GM18907 (cell line): ENCODE data around the gene GALNT10.

Experiments used
- ATAC-seq: cut with Tn5 transposase; IDR thresholded peaks from one replicate; pipeline ENCODE4 v1.9.1; 2021; ENCODE audit warnings: mild to moderate bottlenecking, moderate library complexity; ENCODE audit not compliant: unreplicated experiment

Gene GALNT10

DNA sequence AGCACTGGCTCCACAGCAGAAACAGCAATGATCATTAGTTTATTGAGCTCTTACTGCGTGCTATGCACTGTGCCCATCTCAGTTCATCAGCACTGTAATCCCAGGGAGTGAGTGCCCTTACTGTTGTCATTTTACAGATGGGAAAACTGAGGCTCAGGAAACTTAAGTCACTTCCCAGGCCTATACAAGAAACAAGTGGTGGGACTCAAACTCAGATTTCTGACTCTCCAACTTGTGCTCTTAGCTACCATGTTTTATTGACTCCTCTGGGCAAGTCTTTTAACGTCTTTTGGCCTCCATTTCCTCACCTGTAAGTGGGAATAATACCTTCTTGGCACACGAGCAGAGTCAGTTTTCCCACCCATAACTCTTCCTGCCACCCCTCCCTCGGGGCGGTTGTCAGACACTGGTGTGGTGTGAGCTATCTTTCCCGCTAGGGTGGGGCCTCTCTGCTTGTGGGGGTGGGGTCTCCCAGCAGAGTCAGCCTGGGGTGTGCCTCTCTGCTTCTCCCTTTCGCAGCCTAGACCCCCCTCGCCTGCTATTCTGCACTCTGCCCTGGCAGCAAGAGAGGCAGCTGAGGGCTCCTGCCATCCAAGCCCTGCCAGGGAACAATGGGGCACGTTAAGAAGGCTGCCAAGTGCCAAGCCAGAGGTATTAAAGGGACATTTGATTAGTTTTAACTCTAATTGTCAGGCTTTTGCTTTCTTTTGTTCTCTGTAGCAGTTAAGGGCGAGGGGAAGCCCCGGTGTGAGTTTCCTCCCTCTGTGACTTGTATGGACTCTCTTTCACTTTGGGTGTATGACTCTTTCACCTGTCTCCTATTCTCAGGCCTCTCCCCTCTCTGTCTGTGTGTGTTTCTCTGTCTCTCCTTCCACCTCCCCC is 12.1 kb downstream of the GALNT10 start:
- ATAC-seq = peak; percentile 93

DNA sequence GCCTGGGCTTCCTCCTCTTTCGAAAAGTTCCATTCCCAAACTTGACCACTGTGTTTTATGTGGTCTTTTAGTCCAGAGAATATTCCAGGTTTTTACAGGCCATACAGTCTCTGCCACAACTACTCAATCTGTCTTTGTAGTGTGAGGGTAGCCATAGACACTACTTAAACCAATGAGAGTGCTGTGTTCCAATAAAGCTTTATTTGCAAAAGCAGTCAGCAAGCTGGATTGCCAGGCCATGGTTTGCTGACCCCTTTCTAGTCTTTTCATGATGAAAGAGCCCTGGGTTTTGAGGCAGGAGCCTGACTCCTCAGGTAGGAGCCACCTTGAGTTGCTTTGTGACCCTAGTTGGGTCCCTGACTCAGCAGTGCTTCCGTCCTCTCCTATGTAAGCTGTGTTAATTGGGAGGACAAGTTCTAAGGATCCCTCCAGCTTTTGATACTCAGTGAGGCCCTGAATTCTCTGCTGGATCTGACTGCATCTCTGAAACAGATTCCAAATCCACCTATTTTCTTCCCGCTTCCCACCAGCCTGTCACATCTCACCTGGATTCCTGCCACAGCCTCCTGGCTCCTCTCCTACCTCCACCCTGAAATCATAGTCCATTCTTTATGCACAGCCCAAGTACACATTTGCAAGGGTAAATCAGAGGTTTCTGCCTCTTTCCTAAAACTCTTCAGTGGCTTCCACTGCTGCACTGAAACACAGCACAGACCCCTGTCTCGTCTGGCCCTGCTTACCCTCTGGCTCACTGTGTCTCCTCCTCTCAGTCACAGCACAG is 13.5 kb downstream of the GALNT10 start:
- no peak for ATAC-seq

DNA sequence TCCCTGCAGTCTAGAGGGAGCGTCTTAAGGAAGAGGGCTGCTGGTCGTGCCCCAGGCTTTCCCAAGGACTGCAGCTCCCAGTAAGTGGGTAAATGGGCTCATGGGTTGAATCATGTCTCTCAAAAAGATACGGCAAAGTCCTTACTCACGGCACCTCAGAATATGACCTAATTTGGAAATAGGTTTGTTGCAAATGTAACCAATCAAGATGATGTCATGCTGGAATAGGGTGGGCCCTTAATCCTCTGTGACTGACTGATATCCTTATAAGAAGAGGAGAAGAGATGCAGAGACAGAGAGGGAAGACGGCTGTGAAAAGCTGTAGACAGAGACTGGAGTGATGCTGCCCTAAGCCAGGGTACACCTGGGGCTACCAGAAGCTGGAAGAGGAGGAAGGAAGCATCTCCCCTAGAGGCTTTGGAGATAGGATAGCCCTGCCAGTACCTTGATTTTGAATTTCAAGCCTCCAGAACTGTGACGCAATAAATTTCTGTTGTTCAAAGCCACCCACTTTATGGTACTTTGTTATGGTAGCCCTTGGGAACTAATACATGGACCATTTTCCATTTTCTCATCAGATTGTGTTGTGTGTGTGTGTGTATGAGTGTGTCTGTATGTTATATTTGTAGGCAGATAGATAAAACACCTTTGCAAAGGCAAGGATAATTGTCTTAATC is 15.0 kb downstream of the GALNT10 start:
- no peak for ATAC-seq

DNA sequence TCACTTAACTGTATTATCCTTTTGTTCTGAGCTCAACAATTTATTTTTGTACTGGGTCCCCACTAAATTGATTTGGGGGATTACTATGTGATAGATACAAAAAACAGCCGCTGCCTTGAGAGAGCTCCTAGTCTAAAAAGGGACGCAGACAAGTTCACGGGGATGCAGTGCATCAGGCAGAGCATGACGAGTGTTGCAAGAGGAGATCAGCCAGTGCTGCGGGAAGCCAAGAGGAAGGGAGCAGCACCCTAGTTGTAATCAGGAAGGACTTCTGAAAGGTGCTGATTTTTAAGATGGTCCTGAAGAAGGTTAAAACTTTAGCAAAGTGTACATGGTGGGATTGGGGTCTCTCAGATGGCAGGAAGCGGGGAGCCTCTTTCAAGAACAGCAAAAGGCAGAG is 15.8 kb downstream of the GALNT10 start:
- ATAC-seq = no peak

DNA sequence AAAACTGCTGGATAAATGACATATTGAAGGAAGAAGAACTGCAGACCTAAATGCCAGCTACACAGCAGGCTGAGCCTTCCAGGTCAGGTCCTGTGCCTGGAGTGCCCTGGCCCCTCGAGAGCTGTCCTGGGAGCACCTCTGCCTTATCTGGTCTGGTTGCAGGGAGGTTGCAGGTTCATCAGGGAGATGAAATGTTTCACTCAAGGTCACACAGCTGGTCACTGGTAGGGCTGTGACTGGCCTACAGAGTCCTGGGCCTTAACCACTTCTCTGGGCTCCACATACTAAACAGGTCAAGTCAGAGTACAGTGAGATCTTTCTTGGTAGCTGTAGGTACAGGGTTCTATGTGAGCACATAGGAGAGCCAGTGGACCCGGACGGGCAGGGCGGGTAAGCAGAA is 16.7 kb downstream of the GALNT10 start:
- ATAC-seq = no peak

DNA sequence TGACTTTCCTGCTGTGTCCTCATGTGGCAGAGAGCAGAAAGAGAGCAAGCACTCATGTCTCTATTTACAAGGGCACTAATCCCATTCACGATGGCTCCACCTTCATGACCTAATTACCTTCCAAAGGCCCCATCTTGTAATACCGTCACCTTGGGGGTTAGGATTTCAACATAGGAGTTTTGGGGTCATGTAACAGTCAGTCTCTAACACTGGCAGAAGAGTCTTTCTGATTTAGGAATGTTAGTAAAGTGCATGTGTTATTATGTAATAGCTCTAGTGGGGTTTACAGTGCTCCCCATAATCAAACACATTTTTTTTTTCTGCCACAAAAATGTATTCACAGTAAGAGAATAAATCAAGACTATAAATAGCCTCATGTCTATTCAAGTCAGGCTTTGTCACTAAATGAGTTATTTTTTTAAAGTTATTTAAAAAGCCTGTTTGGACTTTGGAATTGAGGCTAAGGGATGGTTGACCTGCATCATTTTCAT is 19.1 kb downstream of the GALNT10 start:
- ATAC-seq = no peak

DNA sequence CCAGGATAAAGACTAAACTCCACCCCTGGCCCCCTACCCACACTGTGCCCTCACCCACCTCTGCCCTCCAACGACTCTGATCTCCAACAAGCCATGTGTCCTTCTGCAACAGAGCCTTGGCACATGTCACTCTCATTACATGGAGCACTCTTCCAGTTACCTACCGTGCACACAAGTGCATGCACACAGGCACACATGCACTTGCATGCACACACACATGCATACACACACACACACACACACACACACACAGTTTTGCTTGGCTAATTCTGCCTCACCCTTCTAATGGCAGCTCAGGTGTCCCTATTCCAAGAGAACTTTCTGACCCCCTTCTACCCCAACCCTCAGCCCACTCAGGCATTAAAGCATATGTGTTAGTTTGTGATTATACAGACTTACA is 19.6 kb downstream of the GALNT10 start:
- ATAC-seq = no peak

DNA sequence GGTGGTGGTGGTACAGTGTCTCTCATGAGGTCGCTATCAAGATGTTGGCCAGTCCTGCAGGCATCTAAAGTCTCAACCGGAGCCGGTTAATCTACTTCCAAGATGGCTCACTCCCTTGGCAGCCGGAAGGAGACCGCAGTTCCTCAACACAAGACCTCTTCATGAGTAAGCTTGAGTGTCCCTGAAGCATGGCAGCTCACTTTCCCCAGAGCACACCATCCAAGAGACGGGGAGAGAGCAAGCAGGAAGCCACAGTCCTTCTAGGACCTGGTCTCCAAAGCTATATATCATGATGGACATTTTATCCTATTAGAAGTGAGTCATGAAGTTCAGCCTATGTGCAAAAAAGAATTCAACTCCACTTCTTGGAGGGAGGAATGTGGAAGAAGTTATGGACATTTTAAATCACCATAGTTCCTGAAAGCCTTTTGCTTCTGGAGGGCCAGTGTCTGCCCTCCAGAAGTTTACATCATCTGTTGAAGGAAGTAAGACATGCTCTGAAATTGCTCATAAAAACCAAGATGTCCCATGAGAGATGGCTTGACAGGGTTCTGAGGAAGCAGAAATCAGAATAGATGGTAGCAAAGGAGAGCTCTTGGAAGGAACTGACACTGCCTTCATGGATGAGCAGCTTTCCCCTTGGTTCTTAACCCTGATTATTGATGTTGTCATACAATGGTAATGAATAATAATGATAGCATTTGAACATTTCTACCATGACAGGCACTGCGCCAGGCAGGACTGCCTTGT is 21.3 kb downstream of the GALNT10 start:
- ATAC-seq = no peak

DNA sequence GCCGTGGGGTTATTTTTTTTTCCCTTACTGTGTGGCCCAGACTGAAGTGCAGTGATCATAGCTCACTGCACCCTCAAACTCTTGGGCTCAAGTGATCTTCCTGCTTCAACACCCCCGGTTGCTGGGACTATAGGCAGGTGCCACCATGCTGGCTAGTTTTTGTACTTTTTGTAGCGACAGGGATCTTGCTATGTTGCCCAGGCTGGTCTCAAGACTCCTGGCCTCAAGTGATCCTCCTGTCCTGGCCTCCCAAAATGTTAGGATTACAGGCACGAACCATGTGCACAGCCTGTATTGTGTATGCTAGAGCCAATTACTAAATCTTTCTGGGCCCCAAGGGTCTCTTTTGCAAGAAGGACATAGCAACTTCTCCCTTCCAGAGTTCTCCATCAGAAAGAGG is 23.1 kb downstream of the GALNT10 start:
- no peak for ATAC-seq

DNA sequence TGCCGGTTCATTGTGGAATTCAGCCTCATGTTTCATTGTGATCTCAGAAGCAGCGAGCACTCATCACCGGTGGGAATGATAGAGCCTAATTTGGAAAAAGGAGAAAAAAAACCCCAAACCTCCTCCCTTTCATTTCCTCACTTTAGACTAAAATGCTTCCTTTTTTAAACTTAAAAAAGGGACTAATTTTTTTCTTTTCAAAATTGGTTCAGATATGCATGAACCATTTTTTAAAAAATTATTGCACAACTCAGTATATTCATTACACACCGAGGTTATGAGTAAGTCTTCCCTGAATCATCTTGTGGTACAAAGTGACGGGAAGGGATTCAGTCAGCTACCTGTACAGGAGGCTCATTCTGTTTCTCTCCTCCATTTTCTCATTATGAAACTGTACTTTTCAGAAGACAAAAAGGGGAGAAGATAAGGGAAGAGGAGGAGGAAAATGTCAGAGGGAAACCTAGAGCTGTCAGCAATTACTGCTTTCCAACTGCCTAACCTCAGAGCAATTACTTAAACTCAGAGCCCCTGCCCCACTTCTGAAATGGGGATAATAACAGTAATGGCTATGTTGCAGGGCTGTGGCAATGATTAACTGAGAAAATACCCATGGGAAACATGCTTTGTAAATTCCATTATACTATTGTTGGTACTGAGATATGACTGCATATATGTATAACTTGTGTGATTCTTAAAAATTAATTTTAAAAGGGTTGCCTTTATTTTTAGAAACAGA is 24.0 kb downstream of the GALNT10 start:
- peak; percentile 90 for ATAC-seq

DNA sequence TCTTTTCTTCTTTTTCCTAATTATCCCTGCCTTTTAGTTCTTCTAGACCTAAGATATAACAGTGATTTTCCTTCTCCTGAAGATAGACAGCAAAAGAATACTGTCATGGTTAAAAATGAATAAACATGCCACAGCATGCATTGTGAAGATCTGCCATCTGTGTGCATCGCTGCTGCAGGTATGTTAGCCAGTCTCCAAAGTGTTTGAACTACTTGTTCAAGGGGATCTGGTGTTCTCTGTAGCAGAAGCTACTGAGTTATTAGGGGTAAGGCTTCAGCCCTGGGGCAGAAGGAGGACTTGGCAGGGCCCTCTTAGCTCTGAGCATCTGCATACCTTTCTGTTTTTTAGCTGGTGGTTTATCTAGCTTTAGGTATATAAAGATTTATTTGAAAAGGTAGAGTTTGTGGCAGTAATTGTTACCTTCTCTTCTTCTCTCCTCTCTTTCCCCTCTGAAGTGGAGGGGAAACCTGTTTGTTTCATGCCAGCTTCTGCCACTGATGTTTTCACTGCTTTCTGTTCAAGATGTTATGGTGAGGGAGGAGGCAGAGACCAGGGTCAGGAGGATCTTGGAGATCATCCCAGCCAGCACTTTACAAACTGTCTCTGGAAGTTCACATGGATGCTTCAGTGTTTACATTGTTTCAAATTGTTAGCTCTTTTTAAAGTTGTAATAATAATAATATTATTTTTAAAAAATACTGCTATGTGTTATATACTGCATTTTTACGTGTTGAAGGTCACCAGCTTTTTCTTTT is 25.2 kb downstream of the GALNT10 start:
- no peak for ATAC-seq

DNA sequence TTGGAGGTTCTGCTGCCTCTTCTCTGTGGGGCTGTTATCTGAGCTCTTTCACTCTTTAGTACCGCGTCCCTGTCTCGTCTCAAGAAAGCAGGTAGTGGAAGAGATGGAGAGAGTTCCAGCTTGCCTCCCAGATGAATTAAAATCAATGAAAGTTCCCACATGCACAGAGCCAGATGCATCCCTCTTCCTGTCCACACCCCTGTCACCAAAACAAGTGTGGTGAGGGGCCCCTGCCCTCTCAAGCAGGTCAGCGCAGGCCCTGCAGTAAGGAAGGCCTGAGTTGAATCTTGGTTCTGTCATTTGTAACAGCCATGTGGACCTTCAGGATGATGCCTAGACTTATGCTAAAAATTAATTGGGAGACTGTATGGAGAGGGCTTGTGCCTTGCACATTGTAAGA is 26.9 kb downstream of the GALNT10 start:
- no peak for ATAC-seq

DNA sequence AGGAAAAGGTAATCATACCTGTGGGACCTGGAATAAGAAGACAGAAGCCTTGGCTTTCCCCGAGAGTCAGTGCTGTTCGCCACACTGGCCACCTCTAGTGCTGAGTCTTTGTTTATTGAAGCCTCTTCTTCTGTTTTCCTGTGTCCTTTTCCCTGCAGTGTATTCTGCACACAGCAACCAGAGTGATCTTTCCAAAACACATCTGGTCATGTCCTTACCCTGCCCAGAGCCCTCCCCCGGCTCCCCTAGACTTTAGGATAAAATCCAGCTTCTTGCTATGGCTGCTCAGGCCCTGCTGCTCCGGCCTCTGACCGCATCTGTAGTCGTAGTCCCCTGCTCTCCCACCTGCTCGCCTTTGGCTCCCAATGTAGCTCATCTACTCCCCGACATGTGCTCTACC is 28.3 kb downstream of the GALNT10 start:
- no peak for ATAC-seq

DNA sequence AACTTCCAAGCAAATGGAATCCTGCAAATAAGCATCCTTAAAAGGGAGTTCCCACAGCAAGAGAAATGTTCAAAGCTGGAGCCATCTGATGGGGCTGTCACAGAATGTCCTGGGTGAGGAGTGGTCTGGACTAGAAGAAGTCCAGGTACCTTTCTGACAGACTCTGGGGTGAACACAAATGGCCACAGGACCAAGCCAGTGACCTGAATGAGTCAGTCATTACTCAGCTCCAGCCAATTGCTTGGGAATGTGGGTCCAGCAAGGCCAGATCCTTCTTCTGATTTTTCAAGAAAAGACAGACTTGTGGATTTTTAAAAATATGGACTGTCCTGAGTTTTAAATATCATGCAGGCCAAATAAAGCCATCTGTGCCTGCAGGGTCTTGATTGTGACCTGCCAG is 30.1 kb downstream of the GALNT10 start:
- ATAC-seq = no peak

DNA sequence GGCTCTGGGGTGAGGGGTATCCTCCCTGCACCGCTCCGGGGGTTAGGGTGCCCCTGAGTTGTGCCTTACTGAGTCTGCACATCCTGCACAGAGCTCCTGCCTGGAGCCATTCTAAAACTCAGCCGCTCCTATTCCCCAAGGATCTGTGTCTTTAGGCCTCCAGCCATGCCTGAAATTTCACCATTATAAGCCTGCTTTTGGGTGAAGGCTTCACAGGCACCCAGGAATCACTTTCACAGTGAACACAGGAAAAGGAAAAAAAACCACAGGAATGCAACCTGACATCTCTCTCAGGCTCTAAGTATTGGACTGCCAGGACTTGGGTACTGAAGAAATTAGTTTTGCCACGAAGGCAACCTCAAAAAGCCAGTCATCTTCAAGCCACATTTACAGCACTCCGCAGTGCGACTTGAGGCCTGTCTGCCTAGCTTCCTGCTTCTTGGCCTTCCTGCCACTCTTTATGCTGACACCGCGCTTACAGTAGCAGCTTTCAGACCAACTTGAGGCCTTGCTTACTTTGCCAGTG is 30.9 kb downstream of the GALNT10 start:
- ATAC-seq = peak; percentile 76

DNA sequence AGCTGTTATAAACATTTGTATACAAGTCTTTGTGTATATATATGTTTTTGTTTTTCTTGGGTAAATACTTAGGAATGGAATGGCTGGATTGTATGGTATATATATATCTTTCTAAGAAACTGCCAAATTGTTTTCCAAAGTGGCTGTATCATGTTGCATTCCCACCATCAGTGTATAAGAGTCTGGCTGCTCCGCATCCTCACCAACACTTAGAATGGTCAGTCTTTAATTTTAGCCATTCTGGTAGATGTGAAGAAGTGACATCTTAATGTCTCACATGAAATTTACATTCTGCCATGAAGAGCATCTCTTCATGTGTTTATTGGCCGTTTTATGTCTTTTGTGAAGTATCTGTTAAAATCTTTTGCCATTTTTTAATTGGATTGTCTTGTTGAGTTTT is 31.9 kb downstream of the GALNT10 start:
- ATAC-seq = no peak

DNA sequence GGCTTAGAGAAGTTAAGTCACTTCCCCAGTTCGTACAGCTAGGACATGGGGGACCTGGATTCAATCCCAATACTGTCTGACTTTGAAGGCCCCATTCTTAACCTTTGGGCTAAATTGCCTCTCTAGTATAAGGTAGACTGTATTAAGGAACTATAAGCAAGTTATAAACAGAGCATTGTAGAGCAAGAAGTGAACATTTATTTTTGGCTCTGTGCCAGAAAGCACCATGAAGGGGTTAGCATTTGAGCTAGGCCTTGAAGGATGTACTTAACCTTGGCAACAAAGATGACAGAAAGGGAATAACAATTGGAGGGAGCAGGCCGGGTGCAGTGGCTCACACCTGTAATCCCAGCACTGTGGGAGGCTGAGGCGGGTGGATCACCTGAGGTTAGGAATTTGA is 32.8 kb downstream of the GALNT10 start:
- no peak for ATAC-seq

DNA sequence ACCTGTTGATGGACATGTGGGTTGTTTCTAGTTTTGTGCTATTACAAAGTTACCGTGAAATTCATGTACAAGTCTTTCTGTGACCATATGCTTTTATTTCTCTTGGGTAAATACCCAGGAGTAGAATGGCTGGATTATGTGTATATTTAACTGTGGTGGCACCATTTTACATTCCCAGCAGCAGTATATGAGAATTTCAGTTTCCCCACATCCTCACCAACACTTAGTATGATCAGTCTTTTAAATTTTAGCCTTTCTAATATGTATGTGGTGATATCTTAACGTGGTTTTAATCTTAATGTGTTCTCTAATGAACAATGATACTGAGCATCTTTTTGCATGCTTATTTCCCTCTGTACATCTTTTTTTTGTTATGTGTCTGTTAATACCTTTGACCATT is 36.6 kb downstream of the GALNT10 start:
- ATAC-seq = no peak

DNA sequence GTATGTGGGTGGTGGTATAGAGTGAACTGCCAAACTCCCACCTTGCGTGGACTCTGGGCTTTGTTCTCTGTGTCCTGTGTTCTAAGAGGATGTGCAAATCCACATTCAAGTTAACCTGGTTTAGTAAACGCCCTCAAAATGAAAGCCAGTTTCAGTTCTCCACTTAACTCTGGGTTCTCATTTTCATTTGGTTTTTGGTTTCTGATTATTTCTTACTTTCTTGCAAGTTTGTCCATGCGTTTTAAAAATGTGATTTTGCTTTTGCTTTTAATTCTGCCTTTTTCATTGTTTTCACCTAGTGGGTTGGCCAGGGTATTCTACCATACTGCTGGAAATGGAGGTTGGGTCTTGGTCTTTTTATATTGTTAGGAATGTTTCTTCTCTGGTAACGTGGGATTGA is 38.2 kb downstream of the GALNT10 start:
- ATAC-seq = peak; percentile 94
